HG03064 (cell line): Measurements from ENCODE around the gene MEOX1.

Experiments used
- ATAC-seq: cut with Tn5 transposase; IDR thresholded peaks from one replicate; pipeline ENCODE4 v1.9.1; 2021; ENCODE audit warnings: low read depth; ENCODE audit not compliant: unreplicated experiment

The MEOX1 gene

GRCh38 chr17:43659823-43660617 is 1.7 kb downstream of the MEOX1 start:
- no peak for ATAC-seq

- ATAC-seq, result no peak
These were observed 2.8 kb downstream of the MEOX1 start for GRCh38 chr17:43658900-43659299.

GRCh38 chr17:43655693-43656255 is 5.9 kb downstream of the MEOX1 start:
- no peak for ATAC-seq

- ATAC-seq, result no peak
These were observed 9.6 kb downstream of the MEOX1 start for GRCh38 chr17:43652124-43652480.

GRCh38 chr17:43650471-43650870 is 11.3 kb downstream of the MEOX1 start:
- ATAC-seq, result no peak

GRCh38 chr17:43648916-43649315 is 12.8 kb downstream of the MEOX1 start:
- no peak for ATAC-seq

GRCh38 chr17:43645765-43646481 is 15.8 kb downstream of the MEOX1 start:
- no peak for ATAC-seq

GRCh38 chr17:43645450-43645764 is 16.3 kb downstream of the MEOX1 start:
- ATAC-seq, result no peak

GRCh38 chr17:43644081-43644480 is 17.6 kb downstream of the MEOX1 start:
- ATAC-seq, result no peak

GRCh38 chr17:43641416-43641815 is 20.3 kb downstream of the MEOX1 start:
- no peak for ATAC-seq

GRCh38 chr17:43640491-43641252 is 21.1 kb downstream of the MEOX1 start:
- no peak for ATAC-seq

GRCh38 chr17:43637563-43638323 is 24.0 kb downstream of the MEOX1 start:
- ATAC-seq, result no peak

GRCh38 chr17:43636426-43636825 is 25.3 kb downstream of the MEOX1 start:
- ATAC-seq, result no peak

- ATAC-seq, result no peak
These were observed 27.1 kb downstream of the MEOX1 start for GRCh38 chr17:43634591-43635125.

GRCh38 chr17:43632221-43632620 is 29.5 kb downstream of the MEOX1 start:
- no peak for ATAC-seq

GRCh38 chr17:43631429-43631828 is 30.3 kb downstream of the MEOX1 start:
- no peak for ATAC-seq

- no peak for ATAC-seq
These were observed 33.6 kb downstream of the MEOX1 start for GRCh38 chr17:43628089-43628650.

GRCh38 chr17:43627653-43628052 is 34.1 kb downstream of the MEOX1 start:
- ATAC-seq, result no peak

GRCh38 chr17:43626023-43626422 is 35.7 kb downstream of the MEOX1 start:
- no peak for ATAC-seq

GRCh38 chr17:43625606-43626005 is 36.1 kb downstream of the MEOX1 start:
- ATAC-seq, result no peak
